Activated naive CD8-positive, alpha-beta T cell treated with anti-CD3 and anti-CD28 coated beads for 36 hours (primary cell): Measurements from ENCODE around the gene RPA3. TPM values are rescaled to one million over a fixed set of nuclear protein-coding genes. Genes with fewer than 3 reads are reported as not detected.

ENCODE experiments used
- total RNA-seq, 2 experiments: library from RNA; stranded (reverse); gene quantifications; one replicate each; pipeline ENCODE4 v1.2.3, GENCODE V29; 2021

The RPA3 gene
- total RNA-seq, 2 experiments from 2014 or later, result 168 to 174 TPM

Other genes starting within 250 kb of the RPA3 start
- gene COL28A1, start 182.7 kb downstream of the RPA3 start, total RNA-seq, result under 1 TPM in 1 of 2 experiments, not detected in 1; 0.04 TPM
- 10 to 100 TPM; 55.3 to 60.2 TPM for gene MIOS, start 151.7 kb downstream of the RPA3 start, total RNA-seq
- 10 to 100 TPM; 13.2 to 13.7 TPM for gene UMAD1, start 77.9 kb downstream of the RPA3 start, total RNA-seq